ENCODE measurements around the gene TRIM65.

The TRIM65 gene

DNA sequence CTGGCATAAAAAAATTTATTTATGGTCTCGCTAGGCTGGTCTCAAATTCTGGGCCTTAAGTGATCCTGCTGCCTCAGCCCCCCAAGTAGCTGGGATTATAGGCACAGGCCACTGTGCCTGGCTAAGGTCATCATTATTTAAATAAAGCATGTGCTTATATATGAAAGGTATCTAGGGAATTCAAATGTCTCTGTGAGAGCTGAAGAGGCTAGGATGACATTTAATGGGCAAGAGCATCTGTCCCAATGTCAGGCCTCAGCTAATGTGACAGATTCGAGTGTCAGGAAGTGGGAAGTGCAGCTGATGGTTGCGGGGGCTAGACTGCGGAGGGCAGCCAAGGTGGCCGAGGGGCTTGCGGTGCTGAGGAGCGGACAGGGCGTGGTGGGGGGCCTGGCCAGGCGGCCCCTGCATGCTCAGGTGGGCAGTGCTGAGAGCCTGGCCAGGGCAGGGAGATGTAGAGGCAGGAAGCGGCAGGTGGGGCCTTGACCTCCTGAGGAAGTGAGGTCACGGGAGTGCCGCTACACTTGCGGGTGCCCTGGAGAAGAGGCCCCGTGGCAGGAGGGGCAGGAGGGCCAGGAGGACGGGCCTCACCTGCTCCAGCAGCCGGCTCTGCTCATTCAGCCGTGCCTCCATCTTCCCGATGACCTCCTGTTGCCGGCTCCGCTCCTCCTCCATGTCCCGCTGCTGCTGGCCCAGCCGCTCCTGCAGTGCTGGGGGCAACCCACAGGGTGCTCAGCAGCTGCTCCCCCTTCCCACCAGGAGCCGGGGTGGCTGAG lies 20.6 kb upstream of the TRIM65 start:
- no peak for DNase-seq

DNA sequence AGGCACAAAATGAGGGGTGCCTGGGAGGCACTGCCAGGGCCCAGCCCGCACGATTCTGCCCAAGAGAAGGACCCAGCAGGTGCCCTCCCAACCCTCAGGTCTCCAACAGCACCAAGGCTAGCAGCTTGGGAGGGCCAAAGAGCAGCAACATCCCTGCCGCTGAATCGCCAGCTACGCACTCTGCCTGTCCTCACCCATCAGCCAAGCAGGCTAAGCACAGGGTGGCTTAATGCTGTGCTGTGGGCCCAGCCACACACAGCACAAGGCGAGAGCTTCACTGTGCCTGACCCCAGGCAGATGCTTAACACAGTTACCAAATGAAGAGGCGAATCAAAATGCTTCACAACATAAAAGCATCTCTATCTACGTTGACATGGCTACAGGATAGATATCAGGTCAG lies 18.5 kb upstream of the TRIM65 start:
- DNase-seq: no peak

DNA sequence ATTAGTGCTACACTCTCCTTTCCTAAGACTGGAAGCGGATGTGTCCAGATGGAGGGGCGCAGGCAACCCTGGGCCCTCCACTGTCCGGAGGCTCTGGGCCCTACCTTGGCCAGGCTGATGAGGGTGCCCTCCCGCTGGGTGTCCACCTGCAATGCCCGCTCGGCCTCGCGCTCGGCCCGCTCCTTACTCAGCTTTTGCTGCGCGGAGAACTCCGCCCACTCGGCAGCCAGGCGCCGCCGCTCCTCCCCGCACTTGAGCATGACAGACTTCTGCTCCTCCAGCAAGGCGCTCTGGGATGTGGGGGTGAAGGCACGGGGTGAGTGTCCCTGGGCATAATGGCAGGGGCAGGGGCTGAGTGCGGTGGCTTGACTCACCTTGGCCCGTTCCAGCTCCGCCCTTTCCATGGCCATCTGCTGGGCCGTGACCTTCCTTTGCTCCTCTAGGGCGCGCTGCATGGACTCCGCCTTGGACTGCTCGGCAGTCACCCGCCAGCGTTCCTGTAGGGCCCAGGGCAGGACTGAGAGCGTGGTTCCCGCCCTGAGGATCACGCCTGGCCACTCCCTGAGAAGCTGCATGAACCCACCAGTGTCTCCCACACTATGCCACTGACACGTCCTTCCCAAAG lies 18.0 kb upstream of the TRIM65 start:
- no peak for DNase-seq

DNA sequence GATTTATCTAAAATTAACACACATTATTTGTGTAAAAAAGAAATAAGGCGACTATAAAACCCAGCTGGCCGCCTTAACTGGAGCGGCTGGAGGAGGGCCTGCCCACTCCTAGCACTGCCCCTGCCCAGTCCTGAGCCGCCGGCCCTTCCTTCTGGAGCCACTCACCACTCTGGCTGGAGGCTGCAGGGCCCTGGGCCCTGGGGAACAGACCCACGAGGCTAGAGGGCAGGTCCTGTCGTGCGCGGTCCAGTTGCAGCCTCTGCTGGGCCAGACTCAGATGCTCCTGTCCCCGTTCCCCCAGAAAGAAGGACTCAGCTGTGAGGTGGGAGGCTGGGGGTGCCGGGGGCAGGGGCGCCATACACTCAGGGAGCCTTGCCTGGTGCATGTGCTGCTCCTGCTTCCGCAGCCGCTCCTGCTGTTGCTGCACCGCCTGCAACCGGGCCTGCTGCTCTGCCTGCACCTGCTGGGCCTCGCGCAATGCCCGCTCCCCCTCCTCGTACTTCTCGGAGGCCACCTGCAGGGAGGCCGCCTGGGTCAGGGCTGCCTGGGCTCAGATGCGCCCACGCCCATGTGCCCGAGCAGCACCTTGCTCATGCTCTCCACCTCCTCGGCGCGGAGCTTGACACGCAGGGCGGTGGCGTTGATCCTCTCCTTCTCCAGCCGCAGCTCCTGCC lies 16.9 kb upstream of the TRIM65 start:
- no peak for DNase-seq

- no peak for DNase-seq
These were observed 13.9 kb upstream of the TRIM65 start for GRCh38 chr17:75910699-75911098.

- no peak for DNase-seq
These were observed 13.1 kb upstream of the TRIM65 start for GRCh38 chr17:75909812-75910274.

DNA sequence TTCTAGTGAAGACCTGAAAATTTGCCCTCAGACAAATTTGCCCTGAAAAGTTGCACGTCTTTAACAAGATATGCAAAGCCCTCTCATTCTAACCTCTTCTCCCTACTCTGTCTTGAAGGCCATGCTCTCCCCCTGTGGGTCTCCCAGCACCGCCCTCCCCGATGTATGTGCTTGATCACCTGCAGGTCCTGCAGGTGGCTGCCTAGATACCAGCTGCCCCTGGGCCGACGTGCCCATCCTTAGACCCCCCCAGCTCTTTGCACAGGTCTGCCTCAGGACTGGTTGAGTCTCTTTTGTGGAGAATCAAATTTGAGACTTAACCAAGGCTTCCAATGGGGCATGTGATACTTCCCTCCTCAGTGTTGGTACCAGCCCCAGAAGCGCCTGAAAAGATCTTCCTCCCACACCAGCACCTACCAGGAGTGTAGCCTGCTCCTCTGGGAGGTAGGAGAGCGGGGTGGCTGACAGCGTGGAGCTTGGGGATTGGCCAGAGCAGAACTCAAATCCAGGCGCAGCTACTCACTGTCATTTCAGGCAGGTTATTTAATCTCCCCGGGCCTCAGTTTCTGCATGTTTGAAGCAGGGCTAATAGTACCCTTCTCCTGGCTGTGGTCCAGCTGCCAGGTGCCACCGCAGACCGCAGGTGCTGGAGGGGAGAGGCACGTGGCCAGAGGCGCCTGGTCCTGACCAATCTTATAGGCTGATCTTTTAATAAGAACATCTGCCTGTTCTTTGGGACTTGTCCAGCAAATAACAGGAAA lies 12.5 kb upstream of the TRIM65 start:
- no peak for DNase-seq

- no peak for DNase-seq
These were observed 11.4 kb upstream of the TRIM65 start for GRCh38 chr17:75908201-75908600.

DNA sequence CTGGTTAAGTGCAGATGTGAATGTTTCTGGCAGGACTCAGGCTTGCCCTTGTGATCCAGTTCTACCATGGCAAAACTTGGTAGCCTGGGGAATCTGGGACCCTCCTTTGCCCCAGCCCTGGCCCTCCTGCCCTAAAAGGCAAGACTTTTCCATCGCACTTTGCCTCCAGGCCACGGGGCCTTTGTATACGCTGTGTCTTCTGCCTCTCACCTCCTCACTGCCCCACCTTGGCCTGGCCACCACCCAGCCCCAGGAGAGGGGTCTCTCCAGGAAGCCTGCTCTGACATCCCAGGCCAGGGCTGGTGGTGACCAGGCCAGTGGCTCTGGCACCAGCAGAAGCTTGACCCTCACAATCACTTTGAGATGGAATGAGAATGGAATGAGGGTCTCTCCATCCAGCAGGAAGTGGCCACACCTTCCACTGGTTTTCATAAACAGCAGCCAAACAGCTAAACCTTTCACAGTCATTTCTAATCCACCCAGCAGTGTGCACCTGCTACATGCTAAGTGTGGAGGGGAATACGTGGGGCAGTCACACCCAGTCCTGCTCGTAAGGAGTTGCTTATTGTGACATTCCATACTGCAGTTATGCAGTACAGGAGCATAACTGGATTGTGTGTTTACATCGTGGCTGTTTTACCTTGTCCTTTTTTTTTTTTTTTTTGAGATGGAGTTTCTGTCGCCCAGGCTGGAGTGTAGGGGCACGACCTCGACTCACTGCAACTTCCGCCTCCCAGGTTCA lies 9.6 kb upstream of the TRIM65 start:
- DNase-seq: no peak

DNA sequence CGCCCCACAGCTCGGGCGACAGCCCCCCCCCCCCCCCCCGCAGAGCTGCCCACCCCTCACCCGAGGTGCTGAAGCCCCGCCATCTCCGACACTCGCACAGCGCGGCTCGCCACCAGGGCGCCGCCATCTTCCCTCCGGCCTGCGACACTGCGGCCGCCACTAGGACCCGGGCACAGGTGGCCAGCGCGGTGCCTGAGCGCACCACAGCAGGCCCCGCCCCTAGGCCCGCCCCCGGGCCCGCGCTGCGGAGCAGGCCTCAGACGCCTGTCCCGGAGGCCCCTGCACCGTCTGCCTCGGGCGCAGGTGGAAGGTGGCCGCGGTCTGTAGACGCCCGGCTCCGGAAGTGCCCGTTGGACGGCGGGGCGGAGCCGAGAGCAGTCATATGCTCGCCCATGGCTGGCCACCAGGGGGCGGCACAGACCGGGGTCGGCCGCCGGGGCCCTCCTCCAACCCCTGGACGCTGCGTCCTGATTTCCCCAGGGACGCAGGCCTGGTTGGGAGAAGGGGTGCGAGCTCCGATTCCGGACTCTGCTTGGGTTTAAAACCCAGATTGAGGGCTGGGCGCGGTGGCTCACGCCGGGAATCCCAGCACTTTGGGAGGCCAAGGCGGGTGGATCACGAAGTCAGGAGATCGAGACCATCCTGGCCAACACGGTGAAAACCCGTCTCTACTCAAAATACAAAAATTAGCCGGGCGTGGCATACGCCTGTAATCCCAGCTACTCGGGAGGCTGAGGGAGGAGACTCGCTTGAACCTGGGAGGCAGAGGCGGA lies 8.2 kb upstream of the TRIM65 start, which contains the start of gene MRPL38:
MRPL38 (minus strand) TSS at position 136 of the 773 bp plus-strand sequence; CDS start at position 127, 9 bp downstream.
- peak; percentile 91 for DNase-seq

DNA sequence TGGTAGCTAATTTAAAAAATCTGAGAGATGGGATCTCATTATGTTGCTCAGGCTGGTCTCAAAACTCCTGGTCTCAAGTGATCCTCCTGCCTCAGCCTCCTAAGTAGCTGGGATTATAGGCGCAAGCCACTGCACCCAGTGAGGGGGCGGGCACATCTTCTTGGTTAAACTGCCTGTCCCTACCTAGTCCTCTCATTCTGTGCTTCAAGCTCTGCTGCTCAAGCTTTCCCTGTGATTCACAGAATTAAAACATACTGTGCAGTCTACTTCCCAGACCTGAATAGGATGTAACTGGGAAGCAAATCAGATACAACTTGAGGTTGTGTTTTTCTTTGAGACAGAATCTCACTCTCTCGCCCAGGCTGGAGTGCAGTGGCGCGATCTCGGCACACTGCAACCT lies 5.7 kb upstream of the TRIM65 start:
- no peak for DNase-seq

- DNase-seq: no peak
These were observed 5.0 kb upstream of the TRIM65 start for GRCh38 chr17:75901727-75902126.

DNA sequence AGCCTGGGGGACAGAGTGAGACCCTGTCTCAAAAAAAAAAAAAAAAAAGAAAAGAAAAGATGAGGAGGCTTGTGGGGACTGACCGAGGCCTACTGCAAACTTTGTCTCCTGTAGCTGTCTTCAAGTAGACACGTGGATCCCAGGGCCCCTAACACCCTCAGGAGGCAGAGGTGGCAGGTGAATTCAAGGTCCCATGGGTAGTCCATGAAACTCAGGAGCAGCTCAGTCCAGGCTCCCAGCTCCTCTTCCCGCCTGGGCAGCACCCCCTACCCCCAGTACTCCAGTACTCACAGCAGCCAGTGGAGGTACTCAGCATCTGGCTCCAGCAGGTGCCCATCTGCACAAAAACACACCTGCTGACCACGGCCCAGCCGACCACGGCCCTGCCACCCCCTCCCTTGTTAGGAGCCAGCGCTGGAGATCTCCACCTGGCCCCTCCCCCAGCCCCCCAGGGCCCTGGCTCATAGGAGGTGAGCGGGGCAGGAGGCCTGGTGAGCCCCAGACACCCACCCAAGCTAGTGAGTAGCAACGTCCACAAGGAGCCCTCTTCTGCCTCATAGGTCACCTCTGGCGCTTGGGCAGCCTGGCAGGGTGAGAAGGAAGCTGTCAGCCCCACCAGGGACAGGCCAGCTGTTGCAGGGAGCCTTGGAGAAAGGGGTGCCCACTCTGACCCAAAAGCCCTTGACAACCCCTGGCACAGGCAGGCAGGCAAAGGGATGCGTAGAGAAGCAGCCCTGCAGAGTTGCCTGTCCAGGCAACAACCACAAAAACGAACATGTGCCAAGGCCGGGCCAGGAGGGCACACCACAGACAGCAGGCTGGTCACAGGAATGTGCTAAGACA lies 4.2 kb upstream of the TRIM65 start:
- DNase-seq: no peak

GRCh38 chr17:75899767-75900468 lies 3.2 kb upstream of the TRIM65 start:
- DNase-seq: no peak

- DNase-seq: no peak
These were observed 2.6 kb upstream of the TRIM65 start for GRCh38 chr17:75899353-75899752.

DNA sequence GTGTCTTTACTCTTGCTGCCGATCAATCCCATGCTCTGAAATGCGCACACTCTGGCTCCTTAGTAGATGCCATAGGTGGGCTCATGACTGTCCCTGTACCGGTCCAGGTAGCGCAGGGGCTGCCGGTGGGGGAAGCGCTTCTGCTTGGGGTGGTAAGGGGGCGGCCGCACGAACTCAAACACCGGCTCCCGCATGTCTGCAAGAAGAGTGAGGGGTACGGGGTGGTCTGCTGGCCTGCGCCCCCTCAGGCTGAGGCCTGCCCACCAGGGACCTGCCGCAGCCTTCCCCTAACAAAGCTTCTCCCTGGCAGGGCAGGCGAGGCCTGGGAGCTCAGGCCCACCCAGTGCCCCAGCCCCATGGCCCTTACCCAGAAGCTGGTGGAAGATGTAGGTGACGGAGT lies 2.0 kb upstream of the TRIM65 start:
- no peak for DNase-seq

DNA sequence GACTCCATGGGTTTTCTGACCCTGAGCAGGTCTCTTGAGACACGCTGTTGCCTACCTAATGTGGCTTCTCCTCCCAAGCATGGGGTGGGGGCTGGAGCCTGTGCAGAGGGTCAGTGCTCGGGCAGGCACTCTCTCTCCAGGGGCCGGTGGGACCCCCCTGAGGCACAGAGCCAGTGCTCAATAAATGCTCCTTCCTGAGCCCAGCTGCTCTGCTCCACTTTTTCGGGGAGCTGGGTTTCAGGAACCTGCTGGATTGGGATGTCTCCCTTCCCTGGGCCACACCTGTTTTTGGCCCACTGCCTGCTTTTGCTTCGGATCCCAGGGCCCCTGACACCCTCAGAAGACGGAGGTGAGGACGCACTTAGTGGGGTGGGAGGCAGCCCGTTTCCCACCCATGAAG lies 1.3 kb upstream of the TRIM65 start:
- DNase-seq: no peak

- DNase-seq: no peak
These were observed 639 bp upstream of the TRIM65 start for GRCh38 chr17:75897160-75898019.
